HK-2 (cell line): ENCODE data around the gene ASB5.
"Not testable (repeated sequence)": the region's sequence is repeated elsewhere in the genome, so short reads cannot be mapped to it uniquely, and the experiment has no call there.

Experiments
- DNase-seq: peaks from one replicate; pipeline ENCODE4 v3.0.0-alpha.2; 2018; ENCODE audit not compliant: unreplicated experiment

Gene ASB5, protein sequence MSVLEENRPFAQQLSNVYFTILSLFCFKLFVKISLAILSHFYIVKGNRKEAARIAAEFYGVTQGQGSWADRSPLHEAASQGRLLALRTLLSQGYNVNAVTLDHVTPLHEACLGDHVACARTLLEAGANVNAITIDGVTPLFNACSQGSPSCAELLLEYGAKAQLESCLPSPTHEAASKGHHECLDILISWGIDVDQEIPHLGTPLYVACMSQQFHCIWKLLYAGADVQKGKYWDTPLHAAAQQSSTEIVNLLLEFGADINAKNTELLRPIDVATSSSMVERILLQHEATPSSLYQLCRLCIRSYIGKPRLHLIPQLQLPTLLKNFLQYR

GRCh38 chr4:176268963-176269362, at the start of gene ASB5:
TSS of gene ASB5 (minus strand) at chr4:176269222. CDS start at chr4:176269108, 114 bp downstream.
- no peak for DNase-seq

DNA sequence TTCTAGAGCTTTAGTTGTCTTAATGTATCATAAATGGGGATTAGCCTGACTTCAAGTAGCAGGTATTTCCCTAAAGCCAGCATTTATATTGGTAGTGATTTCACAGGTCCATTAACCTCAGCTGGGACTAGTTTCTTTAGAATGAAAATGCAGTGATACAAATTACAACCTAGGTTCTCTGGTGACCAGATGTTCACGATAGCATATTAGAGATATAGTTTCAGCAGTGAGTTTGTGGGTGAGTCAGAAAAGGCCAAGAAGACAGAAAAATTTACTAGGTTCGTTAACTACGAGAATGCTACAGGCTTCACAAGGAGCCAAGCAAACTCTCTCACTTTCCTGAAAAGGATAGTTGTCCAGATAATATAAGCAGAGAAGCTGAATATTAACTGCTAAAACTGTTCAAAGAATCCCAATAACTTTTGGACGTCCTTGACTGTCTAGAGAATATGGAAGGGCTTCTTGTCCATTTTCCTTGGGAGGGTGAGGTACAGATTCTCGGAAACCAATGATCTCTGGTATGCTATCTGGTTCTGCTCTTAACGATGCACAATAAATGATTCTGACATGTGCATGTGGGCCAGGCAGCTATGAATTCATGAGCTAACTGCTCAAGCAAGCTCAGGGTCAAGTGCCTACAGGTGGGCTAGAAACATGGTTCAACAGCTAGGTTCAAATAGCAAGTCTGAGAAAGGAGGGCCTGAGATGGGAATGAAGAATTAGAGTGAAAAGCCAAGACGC, 44.7 kb upstream of the ASB5 start:
- DNase-seq = no peak

DNA sequence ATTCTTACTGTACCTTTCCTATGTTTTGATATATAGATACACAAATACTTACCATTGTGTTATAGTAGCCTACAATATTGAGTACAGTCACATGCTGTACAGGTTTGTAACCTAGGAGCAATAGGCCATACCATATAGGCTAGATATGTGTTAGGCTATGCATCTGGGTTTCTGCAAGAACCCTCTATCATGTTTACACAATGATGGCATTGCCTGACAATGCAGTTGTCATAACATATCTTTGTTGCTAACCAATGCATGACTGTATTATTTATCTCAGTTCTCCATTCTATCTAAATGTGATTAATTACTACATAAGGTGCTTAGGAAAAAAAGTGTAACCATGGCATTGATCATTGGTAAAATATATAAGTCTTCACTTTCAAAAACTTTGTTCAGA, 40.8 kb upstream of the ASB5 start:
- DNase-seq = no peak

- no peak for DNase-seq
These were observed 40.0 kb upstream of the ASB5 start for GRCh38 chr4:176309046-176309445.

GRCh38 chr4:176308441-176308840, 39.4 kb upstream of the ASB5 start:
- no peak for DNase-seq

DNA sequence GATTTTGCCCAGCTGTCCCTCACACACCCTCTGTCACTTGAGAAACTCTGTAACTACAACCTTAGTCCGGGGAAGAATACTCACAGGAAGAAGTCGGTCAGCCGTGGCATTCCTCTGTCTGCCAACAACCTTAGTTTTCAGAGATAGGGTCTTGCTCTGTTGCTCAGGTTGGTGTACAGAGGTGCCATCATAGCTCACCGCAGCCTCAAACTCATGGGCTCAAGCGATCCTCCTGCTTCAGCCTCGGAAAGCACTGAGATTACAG, 38.6 kb upstream of the ASB5 start:
- peak; percentile 49 for DNase-seq

- DNase-seq = no peak
These were observed 38.0 kb upstream of the ASB5 start for GRCh38 chr4:176306837-176307665.

DNA sequence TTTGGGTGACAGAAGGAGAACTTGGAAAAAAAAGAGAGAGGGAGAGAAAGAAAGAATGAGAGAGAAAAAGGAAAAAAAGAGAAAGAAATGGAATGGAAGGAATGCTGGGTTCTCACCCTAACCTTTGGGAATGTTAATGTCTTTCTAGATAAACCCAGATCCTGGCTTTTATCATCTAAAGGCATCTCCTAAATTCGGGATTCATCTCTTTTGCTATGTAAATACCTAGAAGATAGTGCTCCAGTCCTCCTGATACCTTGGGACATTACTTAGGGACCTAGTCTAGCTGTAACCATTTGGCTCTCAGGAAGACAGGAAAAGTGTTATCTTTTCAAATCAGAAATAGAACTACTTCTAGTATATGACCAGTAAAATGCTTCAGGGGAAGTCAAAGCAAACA, 34.9 kb upstream of the ASB5 start:
- no peak for DNase-seq

DNA sequence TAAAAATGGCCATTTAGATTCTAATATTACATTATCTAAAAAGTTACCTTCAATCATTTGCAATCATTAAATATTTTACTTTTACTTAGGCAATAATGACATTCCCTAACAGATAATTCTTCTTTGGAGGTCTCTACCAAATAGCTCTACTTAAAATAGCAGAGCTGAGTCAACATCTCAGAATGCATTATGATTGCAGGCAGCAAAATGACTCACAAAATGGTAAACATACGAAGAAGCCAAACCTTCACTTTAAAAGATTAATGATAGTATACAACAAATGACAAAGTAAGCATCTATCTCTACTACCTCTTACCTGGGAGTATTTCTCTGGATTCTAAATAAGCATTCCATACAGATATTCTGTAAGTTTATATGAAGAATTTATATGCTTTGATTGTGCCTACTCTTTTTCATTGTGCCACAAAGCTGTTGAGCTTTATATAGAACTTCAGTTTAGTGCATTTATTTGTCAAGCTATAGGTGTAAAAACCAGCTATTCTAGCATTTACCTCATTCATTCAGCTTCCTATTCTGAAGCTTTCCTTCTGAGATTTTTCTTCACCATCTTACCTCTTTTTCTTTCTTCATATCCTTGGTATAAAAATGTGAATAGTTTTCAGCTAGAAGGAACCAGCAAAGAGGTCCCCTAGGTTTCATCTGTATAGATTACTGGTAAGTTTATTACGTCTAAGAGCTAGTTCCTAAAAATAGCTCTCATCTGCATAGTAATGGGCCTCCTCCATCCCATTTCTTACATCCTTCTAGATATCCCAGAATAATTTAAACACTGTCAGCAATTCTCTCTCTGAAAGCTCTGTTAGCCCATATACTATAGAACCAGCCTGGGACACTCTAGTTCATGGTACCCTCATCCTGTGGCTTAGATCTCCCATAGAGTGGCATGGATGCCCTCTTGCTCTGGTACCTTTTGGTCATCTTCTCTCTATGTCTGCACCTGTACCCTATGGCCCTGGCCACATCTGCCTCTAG, 33.6 kb upstream of the ASB5 start:
- DNase-seq = no peak

DNA sequence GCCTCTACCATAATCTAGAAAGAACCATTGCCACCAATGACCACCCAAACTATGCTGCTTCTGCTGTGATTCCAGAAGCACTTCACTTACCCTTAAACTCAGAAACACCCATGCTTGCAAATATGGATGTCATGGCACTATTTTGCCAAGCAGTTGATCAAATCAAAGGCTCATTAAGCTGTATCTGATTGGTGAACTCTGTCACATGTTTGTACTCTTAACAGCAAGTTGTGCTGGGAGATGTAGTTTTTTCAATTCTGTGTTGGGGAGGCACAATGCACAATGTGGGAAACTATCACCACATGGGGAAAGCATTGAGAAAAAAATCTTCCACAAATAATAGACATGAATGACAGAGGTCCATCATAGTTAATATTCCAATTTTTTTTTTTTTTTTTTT, 31.5 kb upstream of the ASB5 start:
- no peak for DNase-seq

- no peak for DNase-seq
These were observed 31.0 kb upstream of the ASB5 start for GRCh38 chr4:176300036-176300435.

- no peak for DNase-seq
These were observed 29.6 kb upstream of the ASB5 start for GRCh38 chr4:176298664-176299063.

DNA sequence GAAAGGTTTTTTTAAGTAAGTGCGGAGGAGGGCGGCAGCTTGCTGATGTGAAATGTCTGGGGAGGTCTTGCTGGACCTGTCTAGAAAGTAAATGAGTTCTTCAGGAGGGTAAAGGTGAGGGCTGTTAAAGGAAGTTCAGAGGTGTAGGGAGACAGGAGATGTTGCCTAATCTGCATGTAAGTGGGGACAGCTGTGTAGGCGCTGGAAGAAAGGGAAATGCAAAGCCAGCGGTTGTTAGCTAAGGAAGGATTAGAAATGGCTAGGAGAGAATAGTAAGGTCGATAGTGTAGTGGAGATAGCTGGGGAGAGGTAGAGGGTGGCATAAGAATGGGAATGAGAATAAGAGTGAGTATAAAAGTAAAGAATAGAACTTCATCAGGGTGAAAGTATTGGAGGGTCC, 26.9 kb upstream of the ASB5 start:
- DNase-seq = not testable (repeated sequence)

DNA sequence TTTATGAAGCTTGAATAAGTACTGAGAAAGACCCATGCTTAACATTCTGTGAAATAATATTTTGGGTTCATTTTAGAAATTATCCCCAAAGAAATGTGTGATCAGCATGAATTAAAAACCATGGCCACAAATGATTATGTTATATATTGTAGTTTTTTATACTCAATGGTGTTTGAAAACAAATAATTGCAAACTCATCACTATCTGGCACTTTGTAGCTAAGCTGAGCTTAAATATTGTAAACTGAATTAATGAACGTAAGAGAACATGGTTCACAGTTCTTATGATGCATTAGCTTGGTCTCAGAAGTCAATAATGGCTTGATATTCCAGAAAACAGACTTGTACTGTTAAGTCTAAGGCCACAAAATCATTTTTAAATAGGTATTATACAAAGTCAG, 24.6 kb upstream of the ASB5 start:
- DNase-seq = no peak

- DNase-seq = no peak
These were observed 23.9 kb upstream of the ASB5 start for GRCh38 chr4:176292920-176293319.

GRCh38 chr4:176291748-176292147, 22.7 kb upstream of the ASB5 start:
- no peak for DNase-seq

GRCh38 chr4:176290520-176290919, 21.5 kb upstream of the ASB5 start:
- no peak for DNase-seq

GRCh38 chr4:176289561-176289960, 20.5 kb upstream of the ASB5 start:
- DNase-seq = no peak

DNA sequence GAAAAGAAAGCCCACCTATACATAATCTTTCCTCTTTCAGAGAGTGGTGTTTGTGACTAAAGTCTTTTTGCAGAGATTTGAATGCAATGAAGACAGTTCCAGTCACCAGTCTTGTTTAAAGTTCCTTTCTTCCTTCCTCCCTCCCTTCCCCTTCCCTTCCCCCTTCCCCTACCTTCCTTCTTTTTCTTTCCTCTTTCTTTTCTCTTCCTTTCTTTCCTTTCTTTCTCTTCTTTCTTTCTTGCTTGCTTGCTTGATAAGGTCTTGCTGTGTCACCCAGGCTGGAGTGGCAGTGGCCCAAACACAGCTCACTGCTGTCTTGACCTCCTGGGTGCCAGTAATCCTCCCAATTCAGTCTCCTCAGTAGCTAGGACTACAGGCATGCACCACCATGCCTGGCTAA, 19.0 kb upstream of the ASB5 start:
- no peak for DNase-seq

DNA sequence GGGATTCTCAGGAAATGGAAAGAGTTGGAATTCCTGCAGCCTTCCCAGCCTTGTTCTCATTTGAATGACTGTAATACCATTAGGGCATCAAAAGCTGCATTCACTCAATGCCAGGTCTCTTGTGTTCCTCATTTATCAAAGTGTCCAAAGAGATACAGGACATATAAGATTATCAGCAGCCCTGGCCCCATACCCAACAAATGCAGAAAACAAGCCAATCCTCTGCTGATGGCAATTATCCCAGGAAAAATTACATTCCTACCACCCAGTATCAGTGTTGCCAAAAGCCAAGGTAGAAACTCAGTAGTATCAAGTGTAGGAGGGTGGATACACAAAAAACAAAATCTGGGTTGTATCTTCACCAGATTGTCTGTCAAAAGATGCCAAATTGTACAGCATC, 18.5 kb upstream of the ASB5 start:
- DNase-seq = no peak

- no peak for DNase-seq
These were observed 17.7 kb upstream of the ASB5 start for GRCh38 chr4:176286728-176287127.

DNA sequence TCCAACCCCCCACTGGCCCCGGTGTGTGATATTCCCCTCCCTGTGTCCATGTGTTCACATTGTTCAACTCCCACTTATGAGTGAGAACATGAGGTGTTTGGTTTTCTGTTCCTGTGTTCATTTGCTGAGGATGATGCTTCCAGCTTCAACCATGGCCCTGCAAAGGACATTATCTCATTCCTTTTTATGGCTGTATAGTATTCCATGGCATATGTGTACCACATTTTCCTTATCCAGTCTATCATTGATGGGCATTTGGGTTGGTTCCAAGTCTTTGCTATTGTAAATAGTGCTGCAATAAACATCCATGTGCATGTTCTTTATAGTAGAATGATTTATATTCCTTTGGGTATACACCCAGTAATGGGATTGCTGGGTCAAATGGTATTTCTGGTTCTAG, 10.5 kb upstream of the ASB5 start:
- DNase-seq = not testable (repeated sequence)
